Endodermal cell (in vitro differentiated cells): ENCODE results near the gene SNRNP70. TPM values are rescaled to one million over a fixed set of nuclear protein-coding genes. Genes with fewer than 3 reads are reported as not detected.
"Not testable (repeated sequence)": the region's sequence is repeated elsewhere in the genome, so short reads cannot be mapped to it uniquely, and the experiment has no call there.

ENCODE experiments used
- DNase-seq: peaks from one replicate; pipeline ENCODE4 v3.0.0-alpha.2; 2017
- H3K27ac ChIP-seq: 2 replicates; pipeline ENCODE4 v1.5.1; 2013; ENCODE audit warnings: mild to moderate bottlenecking, low read depth, low read length, moderate library complexity
- H3K27me3 ChIP-seq: 2 replicates; pipeline ENCODE4 v1.6.1; 2013; ENCODE audit warnings: mild to moderate bottlenecking, low read length, moderate library complexity; ENCODE audit not compliant: insufficient read depth, control insufficient read depth, poor library complexity, severe bottlenecking
- H3K36me3 ChIP-seq: 2 replicates; pipeline ENCODE4 v1.7.0; 2013; ENCODE audit warnings: mild to moderate bottlenecking, low read length, moderate library complexity; ENCODE audit not compliant: control insufficient read depth, insufficient read depth
- H3K4me1 ChIP-seq: one replicate; pipeline ENCODE4 v1.7.0; 2013; ENCODE audit warnings: low read length; ENCODE audit not compliant: control insufficient read depth, insufficient read depth
- H3K4me3 ChIP-seq: 2 replicates; pipeline ENCODE4 v1.5.1; 2013; ENCODE audit warnings: mild to moderate bottlenecking, low read length, moderate library complexity
- H3K9ac ChIP-seq: 2 replicates; pipeline ENCODE4 v1.6.1; 2013; ENCODE audit warnings: mild to moderate bottlenecking, low read length, moderate library complexity; ENCODE audit not compliant: poor library complexity, severe bottlenecking; ENCODE audit errors: extremely low read depth
- H3K9me3 ChIP-seq: 2 replicates; pipeline ENCODE4 v1.6.1; 2013; ENCODE audit warnings: mild to moderate bottlenecking, low read length, moderate library complexity; ENCODE audit not compliant: control insufficient read depth
- H3K27ac Mint-ChIP-seq: 2 replicates; pipeline ENCODE4 v1.8.0; 2020; ENCODE audit warnings: mixed read lengths
- H3K27me3 Mint-ChIP-seq: 2 replicates; pipeline ENCODE4 v1.8.0; 2021; ENCODE audit warnings: mild to moderate bottlenecking, mixed read lengths; ENCODE audit not compliant: insufficient read depth
- H3K36me3 Mint-ChIP-seq: 2 replicates; pipeline ENCODE4 v1.8.0; 2020; ENCODE audit warnings: low read depth, mixed read lengths
- H3K4me1 Mint-ChIP-seq: 2 replicates; pipeline ENCODE4 v1.8.0; 2020; ENCODE audit warnings: mixed read lengths
- H3K4me3 Mint-ChIP-seq: 2 replicates; pipeline ENCODE4 v1.8.0; 2020; ENCODE audit warnings: mild to moderate bottlenecking, moderate library complexity, mixed read lengths
- H3K9me3 Mint-ChIP-seq: 2 replicates; pipeline ENCODE4 v1.8.0; 2020; ENCODE audit warnings: mild to moderate bottlenecking, mixed read lengths
- CTCF ChIP-seq: fragments of 200-600 bp; sonication (generic); conservative IDR thresholded peaks from 2 replicates; pipeline ENCODE4 v1.5.0; 2021; ENCODE audit warnings: antibody characterized with exemption, mild to moderate bottlenecking
- WGBS, 2 experiments: methylation state at CpG; one replicate each; pipeline versions ENCODE4 v1.1.5 to v1.1.7; 2013; ENCODE audit warnings: missing lambda C conversion rate in 2 of 2, mixed read lengths in 1 of 2; ENCODE audit not compliant: insufficient coverage in 1 of 2, insufficient read length in 1 of 2; 5-methylcytosine and 5-hydroxymethylcytosine counted together
- total RNA-seq, 2 donors: library from RNA; stranded (reverse); fragmentation: NEBNext Ultra II Directional in 1 of 2; extraction: Animal tissue kit (Norgen Biotek cat#: 25700) in 1 of 2; gene quantifications; 2 replicates in 1 of 2; 3 replicates in 1 of 2; pipeline ENCODE4 v1.2.1, GENCODE V29; 2021

The SNRNP70 gene
- total RNA-seq, 2 donors from 2014 or later, result 284 to 292 TPM

- peak; percentile 63 for DNase-seq
- no peak overlapping the region for H3K27ac Mint-ChIP-seq
- Histone ChIP-seq H3K9me3 (no peaks in the 10 kb centered on the region), H3K36me3 (no peaks in the 10 kb centered on the region), H3K4me1 (no peaks in the 10 kb centered on the region), H3K4me3 (no peak overlapping the region), H3K9ac (no peak overlapping the region), H3K27ac (no peak overlapping the region), H3K27me3 (no peaks in the 10 kb centered on the region)
- H3K4me1 Mint-ChIP-seq, result no peaks in the 10 kb centered on the region
- no peak for TF ChIP-seq CTCF
- no peaks in the 10 kb centered on the region for H3K9me3 Mint-ChIP-seq
- WGBS, 2 experiments, result 80 to 84% methylated on average over 6 to 17 of the region's 17 CpGs
- no peaks in the 10 kb centered on the region for H3K36me3 Mint-ChIP-seq
- no peak overlapping the region for H3K4me3 Mint-ChIP-seq
- peaks cover 8% of the 10 kb centered on the region for H3K27me3 Mint-ChIP-seq
Observed at GRCh38 chr19:49042177-49042576, 43.1 kb upstream of the SNRNP70 start.

GRCh38 chr19:49042666-49043065, 42.6 kb upstream of the SNRNP70 start:
- not testable (repeated sequence) for H3K27me3 Mint-ChIP-seq, H3K4me1 Mint-ChIP-seq, H3K27me3 ChIP-seq, DNase-seq, H3K4me1 ChIP-seq, H3K36me3 ChIP-seq, H3K4me3 ChIP-seq, H3K9me3 Mint-ChIP-seq, H3K27ac ChIP-seq, H3K4me3 Mint-ChIP-seq, H3K36me3 Mint-ChIP-seq, H3K9me3 ChIP-seq, H3K9ac ChIP-seq, H3K27ac Mint-ChIP-seq
- 83% methylated on average over 1 of the region's 4 CpGs; no CpG with 5 or more reads in 1 of the 2 experiments for WGBS, 2 experiments

- 89% methylated on average over 7 to 12 of the region's 15 CpGs for WGBS, 2 experiments
- not testable (repeated sequence) for H3K27ac Mint-ChIP-seq, H3K4me3 Mint-ChIP-seq, H3K4me1 Mint-ChIP-seq, H3K36me3 Mint-ChIP-seq, H3K9ac ChIP-seq, H3K27ac ChIP-seq, H3K27me3 ChIP-seq, DNase-seq, H3K27me3 Mint-ChIP-seq, H3K4me1 ChIP-seq, H3K9me3 ChIP-seq, H3K9me3 Mint-ChIP-seq, H3K4me3 ChIP-seq, H3K36me3 ChIP-seq
Observed at GRCh38 chr19:49043548-49043947, 41.7 kb upstream of the SNRNP70 start, which contains the start of gene CGB5. CGB5 (plus strand) TSS chr19:49043848; CDS start chr19:49044210, 362 bp downstream.

- not testable (repeated sequence) for H3K27me3 ChIP-seq, H3K4me1 Mint-ChIP-seq, H3K36me3 Mint-ChIP-seq, H3K27ac Mint-ChIP-seq, H3K27ac ChIP-seq, H3K9me3 Mint-ChIP-seq, H3K4me3 ChIP-seq, H3K9ac ChIP-seq, DNase-seq, H3K36me3 ChIP-seq, H3K4me1 ChIP-seq, H3K9me3 ChIP-seq, H3K4me3 Mint-ChIP-seq
- 50 to 82% methylated on average over 1 to 10 of the region's 12 CpGs for WGBS, 2 experiments
- H3K27me3 Mint-ChIP-seq, result peaks cover 20% of the 10 kb centered on the region
Observed at GRCh38 chr19:49049011-49049410, 36.2 kb upstream of the SNRNP70 start, which contains the start of gene CGB8. CGB8 (minus strand) TSS chr19:49049111; CDS start chr19:49048739, 372 bp downstream.

- H3K27ac ChIP-seq, H3K4me3 ChIP-seq, H3K9ac ChIP-seq, H3K27me3 ChIP-seq, H3K4me3 Mint-ChIP-seq, H3K36me3 ChIP-seq, DNase-seq, H3K9me3 ChIP-seq, H3K27ac Mint-ChIP-seq, H3K9me3 Mint-ChIP-seq, H3K36me3 Mint-ChIP-seq, H3K4me1 Mint-ChIP-seq, H3K4me1 ChIP-seq: not testable (repeated sequence)
- WGBS, 2 experiments, result 80% methylated on average over 1 of the region's 4 CpGs; no CpG with 5 or more reads in 1 of the 2 experiments
- H3K27me3 Mint-ChIP-seq, result peaks cover 23% of the 10 kb centered on the region
Observed at GRCh38 chr19:49049834-49050233, 35.4 kb upstream of the SNRNP70 start.

- not testable (repeated sequence) for H3K9me3 ChIP-seq, H3K4me1 ChIP-seq, H3K27ac Mint-ChIP-seq, H3K4me1 Mint-ChIP-seq, H3K4me3 ChIP-seq, H3K27ac ChIP-seq, H3K27me3 ChIP-seq, H3K36me3 Mint-ChIP-seq, H3K9ac ChIP-seq, H3K4me3 Mint-ChIP-seq, H3K36me3 ChIP-seq, H3K9me3 Mint-ChIP-seq
- WGBS, 2 experiments, result 82 to 83% methylated on average over 17 to 24 of the region's 24 CpGs
- H3K27me3 Mint-ChIP-seq, result peaks cover 28% of the 10 kb centered on the region
- DNase-seq, result peak; percentile 58
Observed at GRCh38 chr19:49050376-49051033, 34.7 kb upstream of the SNRNP70 start.
